Stomach (tissue), 4 donors: ENCODE data around the gene MAEA.

Source experiments
- CTCF ChIP-seq, 7 experiments: fragments of 450-650 bp in 4 of 7; fragments of 200-600 bp in 3 of 7; sonication (generic) in 3 of 7; IDR thresholded peaks; one replicate each; pipeline ENCODE4 v1.5.1; 2016 to 2019; ENCODE audit warnings: antibody characterized with exemption in 7 of 7, control low read depth in 2 of 7, mild to moderate bottlenecking in 1 of 7
- POLR2A ChIP-seq, 4 donors: fragments of 450-650 bp; IDR thresholded peaks; one replicate each; pipeline ENCODE4 v1.6.1; 2016; ENCODE audit warnings: antibody characterized with exemption in 4 of 4, control low read depth in 2 of 4, mild to moderate bottlenecking in 1 of 4, moderate library complexity in 1 of 4
- POLR2AphosphoS5 ChIP-seq, 3 donors: sonication (generic); formaldehyde crosslinking; IDR thresholded peaks; one replicate each; pipeline ENCODE4 v1.6.1; 2016; ENCODE audit warnings: antibody characterized with exemption in 3 of 3

GRCh38 chr4:1297456-1298325 lies 8.0 kb downstream of the MAEA start:
- TF ChIP-seq CTCF (IDR thresholded peaks at IDR 0.05), result no peak
- TF ChIP-seq POLR2A (IDR thresholded peaks at IDR 0.05), result no peak
- no peak for TF ChIP-seq POLR2AphosphoS5 (IDR thresholded peaks at IDR 0.05)
